B cell (primary cell): ENCODE data around the gene FAXC.

Experiments
- CTCF ChIP-seq: fragments of 200-600 bp; IDR thresholded peaks from one replicate; pipeline ENCODE4 v1.8.0; 2022; ENCODE audit warnings: antibody characterized with exemption, mild to moderate bottlenecking
- EZH2 ChIP-seq: IDR thresholded peaks from 2 replicates; pipeline ENCODE4 v1.6.1; 2012; ENCODE audit warnings: borderline replicate concordance, low read depth, mild to moderate bottlenecking, moderate library complexity, low read length; ENCODE audit not compliant: insufficient read depth, poor library complexity, severe bottlenecking

GRCh38 chr6:99364026-99364425 lies 14.6 kb upstream of the FAXC start:
- TF ChIP-seq CTCF, result no peak
- no peak for TF ChIP-seq EZH2
